NT2/D1 (cell line): ENCODE measurements around the gene PRKCB.

Source experiments
- YY1 ChIP-seq: IDR thresholded peaks from 2 replicates; pipeline ENCODE4 v1.6.1; 2011; ENCODE audit not compliant: insufficient read length, insufficient read depth
- ZNF274 ChIP-seq: IDR thresholded peaks from 2 replicates; pipeline ENCODE4 v1.6.1; 2011; ENCODE audit warnings: mild to moderate bottlenecking, low read depth, low read length

- TF ChIP-seq YY1 (no peak), ZNF274 (no peak)
Observed at GRCh38 chr16:23802776-23803175, 33.0 kb upstream of the PRKCB start.
